Suprapubic skin (tissue), 4 donors: ENCODE results near the gene CDH4.

Experiments
- CTCF ChIP-seq, 2 donors: fragments of 200-600 bp in 1 of 2; fragments of 450-650 bp in 1 of 2; sonication (generic) in 1 of 2; IDR thresholded peaks; one replicate each; pipeline ENCODE4 v1.5.1; 2016 to 2019; ENCODE audit warnings: antibody characterized with exemption in 2 of 2, mild to moderate bottlenecking in 1 of 2, moderate library complexity in 1 of 2
- EP300 ChIP-seq: sonication (generic); formaldehyde crosslinking; IDR thresholded peaks from one replicate; pipeline ENCODE4 v1.6.1; 2017; ENCODE audit warnings: antibody characterized with exemption
- POLR2A ChIP-seq, 2 donors: fragments of 450-650 bp; IDR thresholded peaks; one replicate each; pipeline ENCODE4 v1.6.1; 2017; ENCODE audit warnings: antibody characterized with exemption in 2 of 2, mild to moderate bottlenecking in 2 of 2, moderate library complexity in 2 of 2
- POLR2AphosphoS5 ChIP-seq, 3 donors: sonication (generic); formaldehyde crosslinking; IDR thresholded peaks; one replicate each; pipeline ENCODE4 v1.6.1; 2017; ENCODE audit warnings: antibody characterized with exemption in 3 of 3

GRCh38 chr20:61748376-61748775 is 496.3 kb downstream of the CDH4 start:
- TF ChIP-seq CTCF (IDR thresholded peaks at IDR 0.05) = no peak
- TF ChIP-seq EP300 = no peak
- TF ChIP-seq POLR2AphosphoS5 (IDR thresholded peaks at IDR 0.05) = no peak
- TF ChIP-seq POLR2A (IDR thresholded peaks at IDR 0.05) = no peak
